HEK293 (cell line): ENCODE data around the gene MAP3K14.

Experiments used
- CTCF ChIA-PET: fragments of 350-600 bp; formaldehyde crosslinking; extraction: SDS; loops from one replicate; lab custom pipeline; 2021; ENCODE audit warnings: antibody characterized with exemption; lab: Yijun Ruan, JAX
- POLR2A ChIA-PET: fragments of 300-600 bp; formaldehyde crosslinking; extraction: SDS; loops from one replicate; lab custom pipeline; 2020; ENCODE audit warnings: antibody characterized with exemption, inconsistent platforms; lab: Yijun Ruan, JAX
- H3K27ac ChIP-seq: fragments of 200-500 bp; sonication (Bioruptor generic); 2 replicates; pipeline ENCODE4 v1.5.1; 2014; ENCODE audit warnings: low read depth, low read length, control low read depth, inconsistent platforms; ENCODE audit errors: extremely low read depth
- H3K36me3 ChIP-seq, 2 experiments: fragments of 200-500 bp in 1 of 2; sonication (Bioruptor generic) in 1 of 2; 1 replicate in 1 of 2; 2 replicates in 1 of 2; pipeline ENCODE4 v1.5.1; 2014 to 2017; ENCODE audit warnings: inconsistent platforms in 2 of 2, low read length in 2 of 2; ENCODE audit not compliant: control insufficient read depth in 2 of 2, insufficient read depth in 1 of 2
- H3K4me1 ChIP-seq: fragments of 200-500 bp; sonication (Bioruptor generic); 2 replicates; pipeline ENCODE4 v1.5.1; 2014; ENCODE audit warnings: mild to moderate bottlenecking, low read length, inconsistent platforms; ENCODE audit not compliant: control insufficient read depth, insufficient read depth
- H3K4me3 ChIP-seq: 2 replicates; pipeline ENCODE4 v1.5.1; 2011; ENCODE audit warnings: low read depth, mild to moderate bottlenecking, control low read depth, low read length, moderate library complexity
- H3K9me3 ChIP-seq: fragments of 200-500 bp; sonication (Bioruptor generic); 2 replicates; pipeline ENCODE4 v1.5.1; 2014; ENCODE audit warnings: low read depth, low read length, inconsistent platforms; ENCODE audit not compliant: control insufficient read depth, insufficient read depth
- GLIS2 ChIP-seq: fragments of 450-650 bp; formaldehyde crosslinking; IDR thresholded peaks from 2 replicates; pipeline ENCODE4 v1.5.1; 2016; ENCODE audit warnings: missing biosample characterization, missing genetic modification characterization
- KLF8 ChIP-seq: fragments of 450-650 bp; formaldehyde crosslinking; IDR thresholded peaks from 2 replicates; pipeline ENCODE4 v1.5.1; 2016; ENCODE audit warnings: missing biosample characterization, missing genetic modification characterization
- ZFHX2 ChIP-seq: fragments of 450-650 bp; formaldehyde crosslinking; conservative IDR thresholded peaks from 2 replicates; pipeline ENCODE4 v1.5.1; 2016; ENCODE audit warnings: missing biosample characterization, missing genetic modification characterization
- ZIC2 ChIP-seq: fragments of 450-650 bp; formaldehyde crosslinking; IDR thresholded peaks from 2 replicates; pipeline ENCODE4 v1.5.1; 2016; ENCODE audit warnings: missing biosample characterization, missing genetic modification characterization
- ZNF335 ChIP-seq: fragments of 450-650 bp; formaldehyde crosslinking; conservative IDR thresholded peaks from 2 replicates; pipeline ENCODE4 v1.5.1; 2016; ENCODE audit warnings: missing biosample characterization, missing genetic modification characterization
- ZNF354C ChIP-seq: fragments of 450-650 bp; formaldehyde crosslinking; IDR thresholded peaks from 2 replicates; pipeline ENCODE4 v1.5.1; 2016; ENCODE audit warnings: missing biosample characterization, missing genetic modification characterization, low read depth, borderline replicate concordance
- ZNF48 ChIP-seq: fragments of 450-650 bp; formaldehyde crosslinking; IDR thresholded peaks from 2 replicates; pipeline ENCODE4 v1.5.1; 2016; ENCODE audit warnings: missing biosample characterization, missing genetic modification characterization
- ZNF510 ChIP-seq: fragments of 450-650 bp; formaldehyde crosslinking; IDR thresholded peaks from 2 replicates; pipeline ENCODE4 v1.5.1; 2018; ENCODE audit warnings: mild to moderate bottlenecking, missing genetic modification characterization, missing biosample characterization; ENCODE audit not compliant: insufficient replicate concordance
- ZNF792 ChIP-seq: fragments of 450-650 bp; formaldehyde crosslinking; IDR thresholded peaks from 2 replicates; pipeline ENCODE4 v1.5.1; 2016; ENCODE audit warnings: missing biosample characterization, missing genetic modification characterization
- TF ChIP-seq, protein P1 (sequence below): fragments of 450-650 bp; formaldehyde crosslinking; IDR thresholded peaks from 2 replicates; pipeline ENCODE4 v1.5.1; 2016; ENCODE audit warnings: missing biosample characterization, missing genetic modification characterization
- TF ChIP-seq, protein P2 (sequence below): fragments of 450-650 bp; formaldehyde crosslinking; IDR thresholded peaks from 2 replicates; pipeline ENCODE4 v1.5.1; 2016; ENCODE audit warnings: missing biosample characterization, missing genetic modification characterization
- TF ChIP-seq, protein P3 (sequence below): fragments of 450-650 bp; IDR thresholded peaks from 2 replicates; pipeline ENCODE4 v1.5.1; 2018; ENCODE audit warnings: missing biosample characterization, missing genetic modification characterization

MAP3K14 gene

DNA sequence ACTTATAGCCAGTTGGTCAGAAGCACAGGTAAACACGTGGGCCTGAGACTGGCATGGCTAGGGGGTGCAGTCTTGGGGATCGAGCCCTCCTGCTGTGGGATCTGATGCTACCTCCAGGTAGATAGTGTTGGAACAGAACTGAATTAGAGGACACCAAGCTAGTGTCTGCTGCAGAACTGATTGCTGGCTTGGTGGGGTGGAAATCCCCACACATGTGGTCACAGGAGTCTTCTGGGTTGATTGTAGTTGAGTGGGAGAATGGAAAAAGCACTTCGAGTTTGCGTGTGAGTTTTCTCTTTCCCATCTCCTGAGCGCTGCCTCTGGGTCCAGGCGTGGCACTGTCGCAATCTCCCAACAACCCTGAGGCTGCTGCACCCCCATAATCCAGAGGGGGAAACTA is 46.9 kb downstream of the MAP3K14 start (continued):
- no peak for TF ChIP-seq KLF8 (tag by site-specific recombination)
- TF ChIP-seq, all 188 proteins: peak for 0

DNA sequence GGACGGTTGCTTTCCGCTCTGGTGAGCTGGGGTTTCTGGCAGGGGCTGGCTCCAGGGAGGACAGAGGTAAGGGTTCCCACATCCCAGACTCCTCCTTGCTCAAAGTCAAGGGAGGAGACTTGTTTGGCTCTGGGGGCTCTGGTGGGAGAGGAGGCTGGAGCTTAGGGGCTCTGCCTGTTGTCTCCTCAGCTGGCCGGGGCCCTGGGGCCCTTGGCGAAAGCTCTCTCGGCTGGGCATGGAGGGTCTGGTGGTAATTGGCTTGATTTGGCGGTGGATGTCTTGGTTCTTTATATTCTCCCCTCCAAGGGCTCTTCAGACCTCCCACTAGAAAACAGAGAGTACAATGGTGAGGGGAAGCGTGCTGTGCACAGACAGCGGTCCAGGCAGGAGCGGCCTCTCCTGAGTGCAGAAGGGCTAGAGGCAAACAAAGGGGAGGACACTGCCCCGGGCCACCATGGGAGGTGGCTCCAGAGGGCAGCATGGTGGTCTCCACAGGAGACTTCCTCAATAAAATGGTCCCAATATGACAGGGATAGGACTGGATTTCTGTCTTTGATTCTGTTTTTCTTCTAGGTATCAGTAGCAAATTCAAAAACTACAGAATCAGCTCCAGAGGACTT is 49.3 kb downstream of the MAP3K14 start:
- Histone ChIP-seq H3K4me3 (no peak overlapping the region), H3K36me3 (peaks cover 22 to 86% of the 10 kb centered on the region in 2 experiments), H3K27ac (no peak overlapping the region), H3K4me1 (no peaks in the 10 kb centered on the region), H3K9me3 (no peaks in the 10 kb centered on the region)
- ChIA-PET CTCF (interaction anchor here (0.6 to 4.3 kb wide), 9 partner anchors 9 to 493 kb away, joined by 3 to 42 read pairs (median 5); no protein-coding TSS in a partner anchor), POLR2A (interaction anchor here (1.0 to 1.8 kb wide), 2 partner anchors 10 to 19 kb away, joined by 3 to 6 read pairs; no protein-coding TSS in a partner anchor)
- TF ChIP-seq ZNF510 (tag by site-specific recombination) (no peak), ZIC2 (tag by site-specific recombination) (peak; percentile 0; the same call in 1 of the 2 replicates), ZNF48 (tag by site-specific recombination) (no peak), GLIS2 (tag by site-specific recombination) (no peak), ZNF335 (no peak), ZNF792 (tag by site-specific recombination) (no peak), ZNF354C (tag by site-specific recombination) (no peak)
- TF ChIP-seq, protein P1, sequence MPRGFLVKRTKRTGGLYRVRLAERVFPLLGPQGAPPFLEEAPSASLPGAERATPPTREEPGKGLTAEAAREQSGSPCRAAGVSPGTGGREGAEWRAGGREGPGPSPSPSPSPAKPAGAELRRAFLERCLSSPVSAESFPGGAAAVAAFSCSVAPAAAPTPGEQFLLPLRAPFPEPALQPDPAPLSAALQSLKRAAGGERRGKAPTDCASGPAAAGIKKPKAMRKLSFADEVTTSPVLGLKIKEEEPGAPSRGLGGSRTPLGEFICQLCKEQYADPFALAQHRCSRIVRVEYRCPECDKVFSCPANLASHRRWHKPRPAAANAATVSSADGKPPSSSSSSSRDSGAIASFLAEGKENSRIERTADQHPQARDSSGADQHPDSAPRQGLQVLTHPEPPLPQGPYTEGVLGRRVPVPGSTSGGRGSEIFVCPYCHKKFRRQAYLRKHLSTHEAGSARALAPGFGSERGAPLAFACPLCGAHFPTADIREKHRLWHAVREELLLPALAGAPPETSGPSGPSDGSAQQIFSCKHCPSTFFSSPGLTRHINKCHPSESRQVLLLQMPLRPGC (tag by site-specific recombination), result no peak

DNA sequence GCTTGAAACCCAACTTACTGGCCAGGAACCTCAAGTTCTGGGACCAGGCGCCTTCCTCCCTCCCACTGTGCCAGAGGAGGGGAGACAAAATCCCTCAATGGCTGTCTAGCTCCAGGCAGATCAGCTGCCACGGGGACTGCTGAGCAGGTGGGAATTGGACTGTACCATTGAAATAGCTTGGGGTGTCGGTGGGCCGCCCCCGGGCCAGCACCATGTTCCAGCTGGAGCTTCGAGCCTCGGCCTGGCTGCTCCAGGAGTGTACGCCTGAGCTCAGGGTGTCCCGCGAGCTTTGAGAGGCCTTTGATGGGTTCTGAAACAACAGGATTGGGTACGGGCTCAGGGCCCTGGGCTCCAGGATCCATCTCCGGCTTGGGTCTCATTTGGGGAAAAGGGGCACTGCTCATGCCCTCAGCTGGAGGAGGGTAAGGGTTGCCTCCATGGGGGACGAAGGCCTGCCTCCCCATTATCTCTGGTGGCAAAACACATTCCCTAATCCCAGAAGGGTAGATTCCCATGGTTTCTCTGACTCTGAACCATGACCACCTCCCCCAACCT is 50.4 kb downstream of the MAP3K14 start:
- TF ChIP-seq, protein P2, sequence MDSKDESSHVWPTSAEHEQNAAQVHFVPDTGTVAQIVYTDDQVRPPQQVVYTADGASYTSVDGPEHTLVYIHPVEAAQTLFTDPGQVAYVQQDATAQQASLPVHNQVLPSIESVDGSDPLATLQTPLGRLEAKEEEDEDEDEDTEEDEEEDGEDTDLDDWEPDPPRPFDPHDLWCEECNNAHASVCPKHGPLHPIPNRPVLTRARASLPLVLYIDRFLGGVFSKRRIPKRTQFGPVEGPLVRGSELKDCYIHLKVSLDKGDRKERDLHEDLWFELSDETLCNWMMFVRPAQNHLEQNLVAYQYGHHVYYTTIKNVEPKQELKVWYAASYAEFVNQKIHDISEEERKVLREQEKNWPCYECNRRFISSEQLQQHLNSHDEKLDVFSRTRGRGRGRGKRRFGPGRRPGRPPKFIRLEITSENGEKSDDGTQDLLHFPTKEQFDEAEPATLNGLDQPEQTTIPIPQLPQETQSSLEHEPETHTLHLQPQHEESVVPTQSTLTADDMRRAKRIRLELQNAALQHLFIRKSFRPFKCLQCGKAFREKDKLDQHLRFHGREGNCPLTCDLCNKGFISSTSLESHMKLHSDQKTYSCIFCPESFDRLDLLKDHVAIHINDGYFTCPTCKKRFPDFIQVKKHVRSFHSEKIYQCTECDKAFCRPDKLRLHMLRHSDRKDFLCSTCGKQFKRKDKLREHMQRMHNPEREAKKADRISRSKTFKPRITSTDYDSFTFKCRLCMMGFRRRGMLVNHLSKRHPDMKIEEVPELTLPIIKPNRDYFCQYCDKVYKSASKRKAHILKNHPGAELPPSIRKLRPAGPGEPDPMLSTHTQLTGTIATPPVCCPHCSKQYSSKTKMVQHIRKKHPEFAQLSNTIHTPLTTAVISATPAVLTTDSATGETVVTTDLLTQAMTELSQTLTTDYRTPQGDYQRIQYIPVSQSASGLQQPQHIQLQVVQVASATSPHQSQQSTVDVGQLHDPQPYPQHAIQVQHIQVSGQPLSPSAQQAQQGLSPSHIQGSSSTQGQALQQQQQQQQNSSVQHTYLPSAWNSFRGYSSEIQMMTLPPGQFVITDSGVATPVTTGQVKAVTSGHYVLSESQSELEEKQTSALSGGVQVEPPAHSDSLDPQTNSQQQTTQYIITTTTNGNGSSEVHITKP, result 0 out of 2 replicates have a peak, but pooled peaks have one; percentile 42
- TF ChIP-seq, protein P3, sequence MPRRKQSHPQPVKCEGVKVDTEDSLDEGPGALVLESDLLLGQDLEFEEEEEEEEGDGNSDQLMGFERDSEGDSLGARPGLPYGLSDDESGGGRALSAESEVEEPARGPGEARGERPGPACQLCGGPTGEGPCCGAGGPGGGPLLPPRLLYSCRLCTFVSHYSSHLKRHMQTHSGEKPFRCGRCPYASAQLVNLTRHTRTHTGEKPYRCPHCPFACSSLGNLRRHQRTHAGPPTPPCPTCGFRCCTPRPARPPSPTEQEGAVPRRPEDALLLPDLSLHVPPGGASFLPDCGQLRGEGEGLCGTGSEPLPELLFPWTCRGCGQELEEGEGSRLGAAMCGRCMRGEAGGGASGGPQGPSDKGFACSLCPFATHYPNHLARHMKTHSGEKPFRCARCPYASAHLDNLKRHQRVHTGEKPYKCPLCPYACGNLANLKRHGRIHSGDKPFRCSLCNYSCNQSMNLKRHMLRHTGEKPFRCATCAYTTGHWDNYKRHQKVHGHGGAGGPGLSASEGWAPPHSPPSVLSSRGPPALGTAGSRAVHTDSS (tag by site-specific recombination), result no peak
- peak; percentile 27 for TF ChIP-seq ZFHX2
- TF ChIP-seq, all 188 proteins: peak for 2
- 0 out of 2 replicates have a peak overlapping the region, but pooled peaks have one; percentile 16 for H3K27ac ChIP-seq
- H3K4me3 ChIP-seq, result no peak overlapping the region
- no peaks in the 10 kb centered on the region for H3K4me1 ChIP-seq
- peaks cover 16 to 85% of the 10 kb centered on the region in 2 experiments for H3K36me3 ChIP-seq
- no peaks in the 10 kb centered on the region for H3K9me3 ChIP-seq
- ChIA-PET POLR2A (interaction anchor here (0.9 to 1.8 kb wide), 4 partner anchors 11 to 128 kb away, joined by 3 to 6 read pairs (median 3); partner anchors contain the start of gene HEXIM1), CTCF (interaction anchor here (0.5 to 4.3 kb wide), 10 partner anchors 10 to 184 kb away, joined by 3 to 42 read pairs (median 4); no protein-coding TSS in a partner anchor)
